ENCODE data around the gene NF2.

Gene NF2

DNA sequence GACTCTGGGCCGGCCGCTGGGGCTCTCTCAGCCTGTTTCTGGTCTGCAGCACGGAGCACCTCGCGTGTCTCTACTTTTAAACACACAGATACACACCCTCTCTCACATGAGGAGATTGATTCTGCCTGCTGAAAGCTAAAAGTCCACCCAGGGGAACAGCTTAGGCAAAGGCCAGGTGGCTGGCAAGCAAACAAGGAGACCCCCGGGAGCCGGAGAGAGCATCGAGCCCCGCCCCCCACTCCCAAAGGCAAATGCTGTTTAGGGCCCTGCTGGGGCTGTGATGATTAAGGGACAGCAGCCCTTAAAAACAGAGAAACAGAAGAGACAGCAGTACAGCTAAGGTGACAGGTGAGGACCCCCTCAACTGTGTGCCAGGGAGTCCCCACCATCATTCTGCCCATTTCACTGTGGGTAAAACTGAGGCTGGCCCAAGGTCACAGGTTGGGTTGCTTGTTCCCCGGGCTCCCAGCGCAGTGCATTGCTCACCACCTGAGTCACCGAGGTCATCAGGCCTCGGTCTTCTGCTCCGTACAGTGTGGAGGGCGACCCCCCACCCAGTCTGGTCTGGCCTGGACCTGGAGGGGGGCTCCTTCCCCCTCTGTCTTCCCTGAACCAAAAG lies 123.2 kb downstream of the NF2 start:
- no peak for DNase-seq

DNA sequence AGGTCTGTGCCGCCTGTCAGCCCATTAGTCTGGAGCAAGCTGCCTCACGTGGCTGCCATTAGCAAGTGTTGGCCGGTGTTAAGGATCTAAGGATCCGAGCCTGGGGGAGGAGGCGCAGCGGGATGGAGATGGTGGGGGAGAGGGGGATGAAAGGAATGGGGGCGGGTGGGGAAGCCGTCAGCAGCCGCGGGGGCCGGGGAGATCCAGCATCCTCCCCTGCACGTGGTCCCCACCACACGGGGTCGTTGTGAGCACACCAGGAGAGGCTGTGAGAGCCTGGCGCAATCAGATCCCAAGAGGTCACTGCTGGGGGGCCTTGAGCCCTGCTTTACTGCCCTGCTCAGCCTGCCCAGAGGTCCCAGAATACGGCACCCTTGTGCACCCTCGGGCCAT lies 123.7 kb downstream of the NF2 start:
- peak; percentile 14 for DNase-seq

DNA sequence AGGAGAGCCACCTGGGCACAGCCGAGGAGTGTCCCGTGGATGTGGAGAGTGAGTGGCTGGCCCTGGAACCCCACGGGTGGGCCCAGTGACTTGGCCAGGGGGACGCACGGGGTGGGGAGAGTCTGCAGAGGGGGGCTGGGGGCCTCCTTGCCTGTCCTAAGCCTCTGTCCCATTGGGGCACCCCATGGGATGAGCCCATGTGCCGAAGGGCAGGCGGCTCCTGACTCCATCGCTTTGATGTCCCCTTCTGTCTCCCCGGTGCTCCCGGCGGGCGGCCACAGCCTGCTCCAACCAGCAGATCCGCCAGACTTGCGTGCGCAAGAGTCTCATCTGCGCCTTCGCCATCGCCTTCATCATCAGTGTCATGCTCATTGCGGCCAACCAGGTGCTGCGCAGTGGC lies 125.7 kb downstream of the NF2 start:
- DNase-seq: no peak

DNA sequence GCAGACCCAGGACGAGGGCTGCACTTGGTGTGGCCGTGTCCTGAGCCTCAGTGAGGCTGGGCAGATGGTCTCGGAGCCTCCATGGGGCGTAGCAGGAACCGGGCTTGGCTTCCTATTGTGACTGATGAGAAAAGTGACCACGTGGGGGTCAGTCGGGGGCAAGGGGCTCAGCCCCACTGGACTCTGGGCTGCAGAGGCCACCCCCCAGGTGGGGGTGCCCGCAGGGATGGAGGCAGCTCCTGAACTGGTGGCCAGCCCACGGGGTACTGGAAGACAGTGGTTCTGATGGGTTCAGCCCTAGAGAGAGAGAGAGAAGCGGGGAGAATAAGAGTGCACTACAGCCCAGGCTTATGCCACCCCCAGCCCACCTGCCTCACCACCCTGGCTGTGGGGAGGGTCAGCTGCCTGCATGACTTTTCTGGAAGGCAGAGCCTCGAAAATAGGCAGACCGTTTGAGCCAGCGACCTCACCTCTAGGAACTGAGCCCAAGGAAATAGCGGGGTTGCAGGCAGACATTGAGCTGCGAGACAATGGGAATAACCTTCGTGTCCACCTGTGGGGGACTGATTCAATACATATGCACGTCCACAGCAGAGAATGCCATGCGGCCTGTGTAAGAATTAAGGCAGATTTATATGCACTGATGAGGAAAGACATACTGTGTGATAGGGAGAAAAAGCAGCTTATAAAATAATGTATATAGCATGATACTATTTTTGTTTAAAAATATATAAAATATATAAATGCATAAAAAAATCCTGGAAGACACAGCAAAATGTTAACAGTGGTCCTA lies 127.8 kb downstream of the NF2 start:
- no peak for DNase-seq

DNA sequence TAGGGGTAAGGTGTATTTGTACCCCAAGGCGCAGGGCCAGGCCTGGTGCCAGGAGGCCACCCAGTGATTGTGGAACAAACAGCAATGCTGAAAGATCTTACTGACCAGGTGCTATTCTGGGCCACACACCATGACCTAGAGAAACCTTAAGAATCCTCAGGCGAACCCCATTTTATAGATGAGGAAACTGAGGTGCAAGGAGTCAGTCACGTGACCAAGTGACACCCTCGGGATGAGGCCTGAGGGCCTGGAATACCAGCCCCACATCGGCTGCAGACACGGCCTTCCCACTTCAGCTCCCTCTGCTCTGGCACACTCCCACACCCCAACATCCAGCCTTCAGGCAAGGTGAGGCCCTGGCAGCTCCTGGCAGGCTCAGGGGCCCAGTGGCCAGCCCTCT lies 129.4 kb downstream of the NF2 start:
- DNase-seq: no peak

DNA sequence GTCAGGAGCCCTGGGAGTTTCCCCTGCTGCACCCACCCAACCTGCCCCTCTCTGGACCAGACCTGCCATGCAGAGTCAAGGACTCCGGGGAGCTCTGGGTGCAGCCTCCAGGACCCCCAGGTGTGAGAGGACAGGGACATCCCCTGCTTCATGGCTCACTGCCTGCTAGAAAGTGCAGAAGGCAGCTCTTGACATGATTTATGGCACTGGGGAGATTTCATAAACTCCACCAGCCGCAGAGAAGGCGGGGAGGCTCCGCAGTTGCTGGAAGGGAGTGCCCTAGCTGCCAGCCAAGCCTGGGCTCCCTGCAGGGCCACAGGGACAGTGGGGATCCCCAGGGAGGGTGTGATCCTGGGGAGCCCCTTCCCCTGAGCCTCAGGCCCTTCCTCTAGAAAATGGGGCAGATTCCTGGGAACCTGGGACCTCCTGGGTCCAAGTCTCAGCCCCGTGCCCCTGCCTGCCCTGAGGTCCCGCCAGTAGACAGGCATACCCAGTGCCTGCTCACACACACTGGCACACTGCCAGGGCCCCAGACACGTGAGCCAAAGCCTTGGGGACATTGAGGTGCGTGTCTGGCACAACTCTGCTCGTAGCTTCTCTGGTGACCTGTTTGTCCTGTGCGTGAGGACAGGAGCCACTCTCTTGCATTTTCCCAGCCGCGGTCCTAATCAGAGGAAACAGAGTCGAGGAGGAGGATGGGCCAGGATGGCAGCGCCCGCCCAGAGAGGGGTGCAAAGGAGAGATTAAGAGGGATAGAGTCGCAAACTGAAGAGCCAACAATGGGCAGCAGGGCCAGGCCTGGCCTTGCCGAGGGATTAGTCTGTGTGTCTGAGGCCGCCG lies 130.1 kb downstream of the NF2 start:
- DNase-seq: no peak

DNA sequence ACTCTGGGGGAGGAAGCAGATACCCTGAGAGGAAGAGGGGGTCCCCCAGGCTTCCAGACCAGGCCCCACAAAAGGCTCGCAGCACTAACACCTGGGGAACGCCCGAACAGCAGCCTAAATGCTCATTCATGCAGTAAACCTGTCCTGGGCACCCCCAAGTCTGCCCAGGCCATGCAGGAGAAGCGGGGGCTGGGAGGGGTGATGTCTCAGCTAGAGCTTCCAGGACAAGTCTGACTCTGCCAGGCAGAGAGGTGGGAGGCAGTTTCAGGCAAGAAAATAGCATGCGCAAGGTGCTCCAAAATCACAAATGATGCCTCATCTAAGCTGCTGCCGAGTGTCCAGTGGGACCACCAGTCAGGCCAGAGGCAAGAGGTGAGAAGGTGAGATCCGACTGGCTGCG lies 131.0 kb downstream of the NF2 start:
- no peak for DNase-seq

DNA sequence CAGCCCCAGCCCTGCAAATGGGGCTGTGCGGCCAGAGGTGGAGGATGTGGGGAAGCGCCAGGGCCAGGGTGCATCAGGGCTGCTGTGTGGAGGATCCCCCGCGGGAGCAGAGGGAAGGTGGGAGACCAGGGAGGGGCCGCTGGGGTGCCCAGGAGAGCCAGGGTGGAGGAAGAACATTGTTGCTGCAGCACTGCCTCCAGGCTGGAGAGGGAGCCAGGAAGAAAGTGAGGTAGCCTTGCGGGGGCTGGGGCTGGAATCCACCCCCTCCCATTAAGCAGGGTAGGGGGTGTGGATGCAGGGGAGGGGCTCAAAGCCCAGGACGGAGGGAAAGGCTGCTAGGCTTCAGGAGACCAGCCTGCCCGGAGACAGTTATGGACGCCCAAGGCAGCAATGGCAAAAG lies 131.4 kb downstream of the NF2 start:
- no peak for DNase-seq

DNA sequence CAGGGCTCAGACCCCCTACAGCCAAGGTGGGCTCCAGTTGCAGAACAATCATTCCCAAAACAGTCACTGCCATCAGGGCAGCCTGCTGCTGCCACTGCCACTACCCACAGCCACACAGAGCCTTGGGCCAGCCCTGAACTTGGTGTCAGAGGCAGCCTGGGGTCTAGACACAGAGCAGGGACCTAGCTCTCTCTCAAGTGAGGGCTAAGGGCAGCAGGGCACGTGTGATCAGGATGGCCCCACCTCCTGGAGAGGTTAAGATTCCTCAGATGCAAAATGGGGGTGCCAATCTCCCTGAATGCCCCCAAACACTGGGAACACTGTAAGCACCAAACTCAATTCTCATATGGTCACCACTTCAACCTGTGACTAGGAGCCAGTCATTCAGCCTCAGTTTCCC lies 132.0 kb downstream of the NF2 start:
- DNase-seq: no peak

DNA sequence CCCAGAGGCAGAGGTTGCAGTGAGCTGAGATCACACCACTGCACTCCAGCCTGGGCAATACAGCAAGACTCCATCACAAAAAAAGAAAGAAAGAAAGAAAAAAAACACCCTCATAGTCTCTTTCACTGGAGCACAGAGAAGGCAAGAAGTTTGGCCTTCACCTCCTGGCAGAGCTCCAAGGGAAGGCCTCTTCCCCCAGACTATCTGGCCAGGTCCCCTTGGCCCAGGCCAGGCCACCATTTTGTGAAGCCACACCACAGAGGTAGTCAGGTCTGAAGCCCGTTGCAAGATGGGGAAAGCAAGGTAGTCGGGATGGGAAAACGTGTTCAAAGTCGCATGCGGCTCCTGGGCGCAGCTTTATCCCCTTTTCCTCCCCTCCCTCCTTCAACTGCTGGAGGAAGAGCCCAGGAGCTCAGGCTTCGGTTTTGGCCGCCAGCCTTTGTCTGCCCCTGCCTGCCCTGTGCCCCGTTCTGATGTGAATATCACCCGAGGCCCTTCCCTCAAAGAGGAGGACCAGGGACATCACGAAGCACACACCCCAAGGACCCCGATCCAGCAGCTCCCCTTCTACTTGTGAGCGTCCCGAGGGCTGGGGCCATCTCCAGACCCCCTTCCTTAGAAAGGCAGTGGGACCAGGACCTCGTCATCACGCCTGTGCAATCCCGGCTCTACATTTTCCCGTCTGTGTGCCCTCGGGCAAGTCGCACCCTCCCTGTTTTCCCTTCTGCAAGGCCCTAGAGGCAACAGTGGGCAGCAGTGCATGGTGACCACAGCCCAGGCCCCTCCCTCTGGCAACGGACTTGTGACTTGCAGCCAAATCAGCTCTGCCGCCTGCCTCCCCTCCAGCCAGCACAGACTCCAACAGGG lies 134.1 kb downstream of the NF2 start:
- no peak for DNase-seq

DNA sequence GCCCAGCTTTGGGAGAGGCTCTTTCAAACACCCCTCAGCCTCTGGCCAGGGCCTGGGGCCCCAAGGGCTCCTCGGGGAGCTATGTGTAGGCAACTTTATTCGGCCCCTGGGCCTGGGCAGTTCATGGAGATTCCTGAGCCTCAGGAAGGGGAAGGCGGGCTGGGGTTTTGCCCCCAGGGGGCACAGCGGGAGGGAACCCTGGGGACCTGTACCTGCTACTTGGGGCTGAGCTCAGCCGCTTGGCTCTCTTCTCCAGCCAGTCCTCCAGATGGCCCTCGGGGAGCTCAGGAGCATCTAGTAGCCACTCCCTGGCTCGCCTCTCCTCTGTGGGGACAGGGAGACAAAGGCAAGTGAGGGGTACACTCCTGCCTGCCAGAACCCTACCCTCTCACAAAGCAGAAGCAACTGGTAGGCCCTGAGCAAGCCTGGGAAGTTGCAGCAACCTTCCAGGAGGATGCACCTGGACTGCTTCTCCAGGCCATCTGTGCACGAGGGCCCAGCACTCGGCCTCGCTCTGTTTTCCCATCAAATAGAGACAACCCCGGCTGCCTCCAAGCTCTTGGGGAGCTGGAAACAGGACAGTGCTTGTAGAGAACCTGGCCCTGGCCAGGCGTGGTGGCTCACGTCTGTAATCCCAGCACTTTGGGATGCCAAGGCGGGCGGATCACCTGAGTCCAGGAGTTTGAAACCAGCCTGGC lies 134.8 kb downstream of the NF2 start:
- no peak for DNase-seq

DNA sequence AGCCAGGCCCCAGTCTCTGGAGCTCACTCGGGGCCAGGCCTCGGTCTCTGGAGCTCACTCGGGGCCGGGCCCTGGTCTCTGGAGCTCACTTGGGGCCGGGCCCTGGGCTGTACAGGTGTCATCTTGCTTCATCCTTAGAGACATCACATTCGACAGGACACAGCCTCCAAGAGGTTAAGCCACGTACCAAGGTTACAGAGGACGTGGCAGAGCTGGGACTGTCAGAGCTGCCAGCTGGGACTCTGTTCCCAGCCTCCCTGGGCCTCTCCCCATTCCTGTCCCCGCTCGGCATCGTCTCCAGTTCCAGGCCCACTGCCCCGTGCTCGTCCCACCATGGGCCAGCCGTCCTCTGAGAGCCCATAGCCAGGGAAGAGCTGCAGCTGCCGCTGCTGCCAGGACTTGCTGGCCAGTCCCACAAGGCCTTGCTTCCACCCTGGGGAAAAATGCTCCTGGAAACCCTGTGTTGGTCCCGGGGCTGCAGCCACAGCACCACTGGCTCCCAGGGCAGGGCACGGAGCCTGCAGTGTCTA lies 136.0 kb downstream of the NF2 start:
- no peak for DNase-seq

DNA sequence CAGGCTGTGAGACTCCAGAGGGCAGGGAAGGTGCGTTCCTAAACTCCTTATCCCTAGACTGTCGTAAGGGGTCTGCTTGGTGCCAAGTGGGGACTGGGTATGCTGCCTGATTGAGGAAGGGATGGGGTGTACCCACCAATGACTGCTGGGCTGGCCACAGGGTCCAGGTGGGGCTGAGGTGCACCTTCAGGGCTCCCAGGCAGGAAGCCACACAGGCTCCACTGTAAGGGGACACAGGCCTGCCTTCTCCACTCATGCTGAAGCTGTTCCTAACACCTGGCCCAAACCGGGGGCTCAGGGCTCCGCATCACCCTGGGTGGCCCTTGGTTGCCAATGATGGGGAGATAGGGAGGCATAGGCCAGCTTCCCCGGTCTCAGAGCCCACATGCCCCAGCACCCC lies 136.8 kb downstream of the NF2 start:
- no peak for DNase-seq

DNA sequence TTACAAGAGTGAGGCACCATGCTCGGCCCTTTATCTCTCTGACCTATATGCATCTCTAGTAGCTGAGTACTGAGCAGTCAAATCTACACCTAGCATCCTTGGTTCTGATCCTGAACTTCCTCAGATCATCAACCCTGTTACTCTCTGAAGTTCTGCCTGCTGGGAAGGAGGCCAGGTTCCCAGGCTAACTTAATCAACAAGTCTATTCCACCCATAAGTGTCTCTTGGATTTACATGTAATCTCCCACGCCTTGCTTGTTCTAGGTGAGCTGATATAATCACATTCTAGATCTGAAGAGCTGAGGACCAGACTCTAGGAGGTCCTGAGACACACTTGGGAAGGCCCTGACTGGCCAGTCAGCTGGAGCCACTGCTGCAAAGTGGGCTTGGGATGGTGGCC lies 138.5 kb downstream of the NF2 start:
- DNase-seq: no peak

DNA sequence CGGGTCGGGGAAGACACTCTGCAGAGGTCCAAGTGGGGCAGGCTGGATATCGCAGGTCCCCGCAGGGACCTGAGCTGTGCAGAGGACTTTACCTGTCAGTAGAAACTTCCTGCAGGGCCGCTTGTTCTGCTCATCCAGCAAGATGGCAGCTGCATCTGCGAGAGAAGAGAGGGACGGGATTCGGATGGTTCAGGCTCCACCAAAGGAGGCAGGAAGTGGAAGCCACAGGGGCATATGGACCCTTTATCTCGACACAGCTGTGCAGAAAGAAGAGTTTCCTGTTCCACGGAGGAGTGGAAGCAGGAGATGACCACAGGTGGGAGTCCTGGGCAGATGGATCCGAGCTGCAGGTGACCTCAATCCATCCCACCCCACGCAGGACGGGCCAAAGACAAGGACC lies 138.9 kb downstream of the NF2 start:
- no peak for DNase-seq

DNA sequence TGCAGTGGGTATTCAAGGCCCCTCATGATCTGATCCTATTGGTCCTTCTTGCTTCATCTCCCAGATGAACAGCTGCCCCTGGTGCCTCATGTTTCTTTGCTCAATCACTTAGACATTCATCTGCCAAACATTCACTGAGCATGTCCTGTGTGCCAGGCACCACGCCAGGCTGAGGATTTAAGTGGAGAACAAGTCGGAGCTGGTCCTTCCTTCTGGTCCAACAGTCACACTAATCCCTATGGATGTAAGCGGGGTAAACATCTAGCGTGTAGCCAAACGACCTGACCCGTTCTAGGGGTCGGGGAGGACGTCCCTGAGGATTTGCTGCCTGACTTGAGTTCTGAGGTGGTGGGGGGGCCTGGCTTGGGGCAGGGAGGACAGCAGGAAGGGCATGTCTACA lies 141.5 kb downstream of the NF2 start:
- no peak for DNase-seq

DNA sequence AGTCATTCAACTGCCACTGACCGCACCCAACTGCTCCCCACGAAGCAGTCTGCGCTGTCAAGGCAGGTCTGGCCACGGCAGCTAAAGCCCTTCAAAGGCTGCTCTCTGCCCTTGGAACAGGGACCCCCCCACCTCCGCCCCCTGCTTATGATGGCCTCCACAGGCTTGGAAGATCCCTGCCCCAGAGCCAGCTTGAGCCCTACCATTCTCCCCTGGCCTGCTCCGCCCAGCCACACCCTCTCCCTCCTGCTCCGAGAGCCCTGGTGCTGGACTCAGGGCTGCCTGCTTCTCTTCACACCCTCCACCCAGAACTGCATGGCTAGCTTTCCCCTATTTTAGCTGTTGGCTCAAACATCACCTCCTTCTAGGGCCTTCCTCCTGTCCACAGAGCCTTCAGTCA lies 144.4 kb downstream of the NF2 start:
- DNase-seq: no peak
